ENCODE data around the gene SNX11. TPM values are rescaled to one million over a fixed set of nuclear protein-coding genes. Genes with fewer than 3 reads are reported as not detected.
A peak's percentile ranks its signal among the peaks of the same experiment; 100 is the strongest.
"Not testable (repeated sequence)": the region's sequence is repeated elsewhere in the genome, so short reads cannot be mapped to it uniquely, and the experiment has no call there.

Gene SNX11
- total RNA-seq, 1 donor from 2014 or later = 20.8 TPM

GRCh38 chr17:48064638-48065037 is 42.9 kb upstream of the SNX11 start:
- Histone ChIP-seq H3K4me1 (no peaks in the 10 kb centered on the region), H3K9me3 (no peaks in the 10 kb centered on the region), H3K27ac (no peak overlapping the region), H3K36me3 (peaks cover 80% of the 10 kb centered on the region), H3K27me3 (no peaks in the 10 kb centered on the region), H3K4me3 (no peak overlapping the region)
- no peak for TF ChIP-seq CTCF (IDR thresholded peaks at IDR 0.05)
- DNase-seq = no peak
- intact Hi-C loops (cut with DNase I) = no loop called here
- no peak for ATAC-seq

- Histone ChIP-seq H3K9me3 (no peaks in the 10 kb centered on the region), H3K27me3 (no peaks in the 10 kb centered on the region), H3K36me3 (peaks cover 83% of the 10 kb centered on the region), H3K4me3 (no peak overlapping the region), H3K4me1 (no peaks in the 10 kb centered on the region), H3K27ac (no peak overlapping the region)
- no peak for DNase-seq
- ATAC-seq = no peak
- intact Hi-C loops (cut with DNase I) = no loop called here
- no peak for TF ChIP-seq CTCF (IDR thresholded peaks at IDR 0.05)
These were observed 41.4 kb upstream of the SNX11 start for GRCh38 chr17:48066192-48066591.

GRCh38 chr17:48066656-48067055 is 40.9 kb upstream of the SNX11 start:
- H3K9me3 ChIP-seq = no peaks in the 10 kb centered on the region
- peaks cover 81% of the 10 kb centered on the region for H3K36me3 ChIP-seq
- H3K27me3 ChIP-seq = no peaks in the 10 kb centered on the region
- no peak for TF ChIP-seq CTCF (IDR thresholded peaks at IDR 0.05)
- intact Hi-C loops (cut with DNase I) = no loop called here
- no peak overlapping the region for H3K4me3 ChIP-seq
- no peak overlapping the region for H3K27ac ChIP-seq
- no peak for ATAC-seq
- H3K4me1 ChIP-seq = no peaks in the 10 kb centered on the region
- DNase-seq = no peak

- ATAC-seq (no peak), DNase-seq (no peak)
- TF ChIP-seq CTCF (IDR thresholded peaks at IDR 0.05) = no peak
- Histone ChIP-seq H3K9me3 (no peaks in the 10 kb centered on the region), H3K27me3 (no peaks in the 10 kb centered on the region), H3K27ac (no peak overlapping the region), H3K4me3 (no peak overlapping the region), H3K36me3 (peaks cover 81% of the 10 kb centered on the region), H3K4me1 (no peaks in the 10 kb centered on the region)
- intact Hi-C loops (cut with DNase I) = no loop called here
These were observed 40.3 kb upstream of the SNX11 start for GRCh38 chr17:48067245-48067644.

GRCh38 chr17:48067808-48068207 is 39.8 kb upstream of the SNX11 start:
- intact Hi-C loops (cut with DNase I); H3K4me3 ChIP-seq; H3K27me3 ChIP-seq; H3K27ac ChIP-seq; H3K9me3 ChIP-seq; ATAC-seq; H3K4me1 ChIP-seq; DNase-seq: not testable (repeated sequence)
- H3K36me3 ChIP-seq = peaks cover 81% of the 10 kb centered on the region

GRCh38 chr17:48068491-48068961 is 39.0 kb upstream of the SNX11 start:
- peaks cover 80% of the 10 kb centered on the region for H3K36me3 ChIP-seq
- TF ChIP-seq CTCF (IDR thresholded peaks at IDR 0.05) = peak; percentile 27

More at GRCh38 chr17:48068491-48068961, 39.0 kb upstream of the SNX11 start:
- H3K27ac ChIP-seq = no peak overlapping the region
- ATAC-seq = peak; percentile 42
- no peak overlapping the region for H3K4me3 ChIP-seq
- no peak for DNase-seq
- H3K4me1 ChIP-seq = no peaks in the 10 kb centered on the region
- H3K27me3 ChIP-seq = no peaks in the 10 kb centered on the region
- intact Hi-C loops (cut with DNase I) = no loop called here
- no peaks in the 10 kb centered on the region for H3K9me3 ChIP-seq
